Sigmoid colon (tissue), 7 donors: Measurements from ENCODE around the gene CPT2. TPM values are rescaled to one million over a fixed set of nuclear protein-coding genes. Genes with fewer than 3 reads are reported as not detected.
"Not testable (repeated sequence)": the region's sequence is repeated elsewhere in the genome, so short reads cannot be mapped to it uniquely, and the experiment has no call there.

Experiments used
- DNase-seq: peaks from one replicate; pipeline ENCODE4 v3.0.0-alpha.2; 2019
- H3K27ac ChIP-seq, 4 donors: fragments of 200-600 bp; sonication (generic); one replicate each; pipeline ENCODE4 v1.5.1; 2016 to 2019; ENCODE audit warnings: mild to moderate bottlenecking in 1 of 4
- H3K27me3 ChIP-seq, 3 donors: fragments of 200-600 bp; sonication (generic); one replicate each; pipeline ENCODE4 v1.5.1; 2019; ENCODE audit warnings: mild to moderate bottlenecking in 1 of 3
- H3K36me3 ChIP-seq, 4 donors: fragments of 200-600 bp; sonication (generic); one replicate each; pipeline ENCODE4 v1.5.1; 2016 to 2019
- H3K4me1 ChIP-seq, 4 donors: fragments of 200-600 bp; sonication (generic); one replicate each; pipeline ENCODE4 v1.5.1; 2017 to 2019
- H3K4me3 ChIP-seq, 4 donors: fragments of 200-600 bp; sonication (generic); one replicate each; pipeline ENCODE4 v1.5.1; 2017 to 2019; ENCODE audit warnings: mild to moderate bottlenecking in 2 of 4, moderate library complexity in 1 of 4
- H3K9me3 ChIP-seq, 4 donors: fragments of 200-600 bp in 3 of 4; sonication (generic) in 3 of 4; one replicate each; pipeline versions ENCODE4 v1.5.1 to v1.6.1; 2013 to 2019
- CTCF ChIP-seq, 4 experiments: fragments of 450-650 bp in 3 of 4; fragments of 200-600 bp in 1 of 4; IDR thresholded peaks; one replicate each; pipeline ENCODE4 v1.5.1; 2016 to 2019; ENCODE audit warnings: antibody characterized with exemption in 4 of 4, mild to moderate bottlenecking in 3 of 4, moderate library complexity in 2 of 4
- EP300 ChIP-seq, 4 donors: sonication (generic); formaldehyde crosslinking; IDR thresholded peaks; one replicate each; pipeline ENCODE4 v1.6.1; 2017; ENCODE audit warnings: antibody characterized with exemption in 4 of 4
- POLR2A ChIP-seq, 2 donors: fragments of 450-650 bp; IDR thresholded peaks; one replicate each; pipeline ENCODE4 v1.6.1; 2016; ENCODE audit warnings: antibody characterized with exemption in 2 of 2, mild to moderate bottlenecking in 2 of 2, moderate library complexity in 2 of 2
- POLR2AphosphoS5 ChIP-seq, 4 donors: sonication (generic); formaldehyde crosslinking; IDR thresholded peaks; one replicate each; pipeline ENCODE4 v1.6.1; 2017; ENCODE audit warnings: antibody characterized with exemption in 4 of 4
- WGBS, 2 donors: extraction: QIAGEN DNeasy Blood & Tissue Kit; methylation state at CpG; one replicate each; pipeline ENCODE4 v1.1.7; 2013; 5-methylcytosine and 5-hydroxymethylcytosine counted together
- intact Hi-C: fragments of 100-400 bp; cut with DNase I; formaldehyde crosslinking; loops from one replicate; pipeline ENCODE4 v1.15.1; 2023
- polyA plus RNA-seq, 3 donors: library from polyadenylated mRNA; stranded (reverse); fragments of 200-250 nt; gene quantifications; one replicate each; pipeline ENCODE4 v1.2.3, GENCODE V29; 2013
- total RNA-seq, 4 donors: library from RNA; depleted of rRNA; stranded (reverse); fragments of >200 nt; gene quantifications; one replicate each; pipeline ENCODE4 v1.1.0, GENCODE V29; 2016
- donor health status: healthy with polysubstance abuse.
- donor health status: Bipolar disorder and iron deficiency.
- donor health status: healthy.

The CPT2 gene
- total and polyA plus RNA-seq, 7 donors = 8.0 to 78.8 (median 14.1) TPM

- intact Hi-C loops = loop anchor here (5.0 to 10.0 kb wide), 2 partner anchors 261 to 339 kb away; partner anchors contain the start of genes ECHDC2 and ZYG11A
- H3K27ac ChIP-seq = peak overlapping the region in 2 of 4 donors; percentile 15 to 24
- H3K9me3 ChIP-seq = no peaks in the 10 kb centered on the region
- no peaks in the 10 kb centered on the region for H3K27me3 ChIP-seq
- peak; percentile 67 for DNase-seq
- WGBS, 2 donors = 13 to 62% methylated on average over 6 of the region's 6 CpGs
- H3K4me1 ChIP-seq = no peaks in the 10 kb centered on the region
- no peaks in the 10 kb centered on the region for H3K36me3 ChIP-seq
- no peak overlapping the region for H3K4me3 ChIP-seq
- TF ChIP-seq POLR2AphosphoS5 (IDR thresholded peaks at IDR 0.05) (no peak), POLR2A (IDR thresholded peaks at IDR 0.05) (no peak), CTCF (IDR thresholded peaks at IDR 0.05) (no peak), EP300 (IDR thresholded peaks at IDR 0.05) (no peak)
These were observed 13.3 kb upstream of the CPT2 start for GRCh38 chr1:53183095-53183990.

- not testable (repeated sequence) for H3K27me3 ChIP-seq, H3K27ac ChIP-seq, H3K9me3 ChIP-seq, H3K4me1 ChIP-seq, H3K4me3 ChIP-seq, H3K36me3 ChIP-seq
- intact Hi-C loops = loop anchor here (5.0 to 10.0 kb wide), 2 partner anchors 279 to 341 kb away; partner anchors contain the start of gene ZYG11A
- DNase-seq = peak; percentile 18
- WGBS, 2 donors = 89 to 95% methylated on average over 2 of the region's 2 CpGs
These were observed 10.7 kb upstream of the CPT2 start for GRCh38 chr1:53185955-53186297.

- Histone ChIP-seq H3K27me3 (no peaks in the 10 kb centered on the region), H3K4me1 (no peaks in the 10 kb centered on the region), H3K27ac (no peak overlapping the region), H3K4me3 (no peak overlapping the region), H3K36me3 (no peaks in the 10 kb centered on the region), H3K9me3 (no peaks in the 10 kb centered on the region)
- no peak for TF ChIP-seq CTCF (IDR thresholded peaks at IDR 0.05)
- TF ChIP-seq POLR2AphosphoS5 (IDR thresholded peaks at IDR 0.05) = no peak
- TF ChIP-seq EP300 (IDR thresholded peaks at IDR 0.05) = no peak
- TF ChIP-seq POLR2A (IDR thresholded peaks at IDR 0.05) = no peak
- peak; percentile 8 for DNase-seq
- intact Hi-C loops = loop anchor here (5.0 to 10.0 kb wide), 2 partner anchors 279 to 342 kb away; partner anchors contain the start of gene ZYG11A
- 11 to 65% methylated on average over 3 of the region's 3 CpGs for whole genome bisulfite sequencing, 2 donors
These were observed 10.1 kb upstream of the CPT2 start for GRCh38 chr1:53186533-53186932.

GRCh38 chr1:53187401-53187800, 9.2 kb upstream of the CPT2 start:
- DNase-seq = peak; percentile 21
- no peaks in the 10 kb centered on the region for H3K27me3 ChIP-seq
- H3K4me3 ChIP-seq = no peak overlapping the region
- H3K36me3 ChIP-seq = no peaks in the 10 kb centered on the region
- no peak overlapping the region for H3K27ac ChIP-seq
- TF ChIP-seq EP300 (IDR thresholded peaks at IDR 0.05) (no peak), POLR2AphosphoS5 (IDR thresholded peaks at IDR 0.05) (no peak), POLR2A (IDR thresholded peaks at IDR 0.05) (no peak), CTCF (IDR thresholded peaks at IDR 0.05) (no peak)
- H3K9me3 ChIP-seq = no peaks in the 10 kb centered on the region
- intact Hi-C loops = loop anchor here (5.0 to 10.0 kb wide), 2 partner anchors 280 to 343 kb away; partner anchors contain the start of gene ZYG11A
- H3K4me1 ChIP-seq = no peaks in the 10 kb centered on the region
- WGBS, 2 donors = 82 to 83% methylated on average over 1 of the region's 1 CpG

- no peak overlapping the region for H3K27ac ChIP-seq
- TF ChIP-seq POLR2A (IDR thresholded peaks at IDR 0.05) (no peak), CTCF (IDR thresholded peaks at IDR 0.05) (no peak), EP300 (IDR thresholded peaks at IDR 0.05) (no peak), POLR2AphosphoS5 (IDR thresholded peaks at IDR 0.05) (no peak)
- WGBS, 2 donors = 87 to 95% methylated on average over 4 of the region's 4 CpGs
- H3K36me3 ChIP-seq = no peaks in the 10 kb centered on the region
- peak; percentile 33 for DNase-seq
- H3K9me3 ChIP-seq = no peaks in the 10 kb centered on the region
- no peak overlapping the region for H3K4me3 ChIP-seq
- intact Hi-C loops = loop anchor here (5.0 to 10.0 kb wide), 2 partner anchors 281 to 343 kb away; partner anchors contain the start of gene ZYG11A
- no peaks in the 10 kb centered on the region for H3K27me3 ChIP-seq
- no peaks in the 10 kb centered on the region for H3K4me1 ChIP-seq
These were observed 8.5 kb upstream of the CPT2 start for GRCh38 chr1:53188099-53188498.
